Peyer's patch (tissue), 4 donors: ENCODE measurements around the gene NUDCD3. TPM values are rescaled to one million over a fixed set of nuclear protein-coding genes. Genes with fewer than 3 reads are reported as not detected.

Experiments used
- DNase-seq, 3 donors: peaks; one replicate each; pipeline ENCODE4 v3.0.0-alpha.2; 2017 to 2019
- H3K27ac ChIP-seq, 4 donors: fragments of 200-600 bp; sonication (generic); one replicate each; pipeline ENCODE4 v1.5.1; 2016 to 2019
- H3K27me3 ChIP-seq, 2 donors: fragments of 200-600 bp; sonication (generic); one replicate each; pipeline ENCODE4 v1.5.1; 2019
- H3K36me3 ChIP-seq, 3 donors: fragments of 200-600 bp; sonication (generic); one replicate each; pipeline ENCODE4 v1.5.1; 2016 to 2019
- H3K4me1 ChIP-seq, 4 donors: fragments of 200-600 bp; sonication (generic); one replicate each; pipeline ENCODE4 v1.5.1; 2016 to 2019
- H3K4me3 ChIP-seq, 4 donors: fragments of 200-600 bp; sonication (generic); 1 replicate in 3 of 4; 2 replicates in 1 of 4; pipeline ENCODE4 v1.5.1; 2016 to 2019; ENCODE audit warnings: mild to moderate bottlenecking in 1 of 4
- H3K9me3 ChIP-seq, 4 donors: fragments of 200-600 bp; sonication (generic); one replicate each; pipeline ENCODE4 v1.5.1; 2016 to 2019; ENCODE audit warnings: mild to moderate bottlenecking in 1 of 4
- CTCF ChIP-seq, 6 experiments: fragments of 450-650 bp in 4 of 6; fragments of 200-600 bp in 2 of 6; sonication (generic) in 1 of 6; IDR thresholded peaks; one replicate each; pipeline ENCODE4 v1.5.1; 2017 to 2019; ENCODE audit warnings: antibody characterized with exemption in 6 of 6, mild to moderate bottlenecking in 3 of 6, moderate library complexity in 1 of 6
- POLR2A ChIP-seq, 2 donors: fragments of 450-650 bp; IDR thresholded peaks; one replicate each; pipeline ENCODE4 v1.5.1; 2017; ENCODE audit warnings: antibody characterized with exemption in 2 of 2, mild to moderate bottlenecking in 2 of 2, moderate library complexity in 2 of 2
- total RNA-seq, 4 donors: library from RNA; depleted of rRNA; stranded (reverse); fragments of >200 nt; gene quantifications; one replicate each; pipeline ENCODE4 v1.1.0, GENCODE V29; 2016

The NUDCD3 gene
- total RNA-seq, 4 donors from 2014 or later = 32.9 to 61.9 (median 44.1) TPM

- Histone ChIP-seq H3K27ac (no peak overlapping the region), H3K9me3 (no peaks in the 10 kb centered on the region), H3K27me3 (no peaks in the 10 kb centered on the region), H3K4me3 (no peak overlapping the region), H3K4me1 (peaks cover 0 to 9% (median 0%) of the 10 kb centered on the region in 4 donors), H3K36me3 (peaks cover 0 to 68% (median 0%) of the 10 kb centered on the region in 3 donors)
- TF ChIP-seq CTCF (IDR thresholded peaks at IDR 0.05) (no peak), POLR2A (IDR thresholded peaks at IDR 0.05) (no peak)
- DNase-seq = no peak
These were observed 7.7 kb downstream of the NUDCD3 start for GRCh38 chr7:44482502-44483485.

- Histone ChIP-seq H3K27ac (no peak overlapping the region), H3K4me1 (no peaks in the 10 kb centered on the region), H3K27me3 (no peaks in the 10 kb centered on the region), H3K4me3 (no peak overlapping the region), H3K9me3 (no peaks in the 10 kb centered on the region), H3K36me3 (peaks cover 0 to 65% (median 0%) of the 10 kb centered on the region in 3 donors)
- DNase-seq = no peak
- TF ChIP-seq POLR2A (IDR thresholded peaks at IDR 0.05) = no peak
- TF ChIP-seq CTCF (IDR thresholded peaks at IDR 0.05) = no peak
These were observed 12.5 kb downstream of the NUDCD3 start for GRCh38 chr7:44477938-44478337.

GRCh38 chr7:44477063-44477830, 13.2 kb downstream of the NUDCD3 start:
- Histone ChIP-seq H3K4me1 (no peaks in the 10 kb centered on the region), H3K36me3 (peaks cover 0 to 58% (median 0%) of the 10 kb centered on the region in 3 donors), H3K9me3 (no peaks in the 10 kb centered on the region), H3K27me3 (no peaks in the 10 kb centered on the region), H3K4me3 (no peak overlapping the region), H3K27ac (peak overlapping the region in 1 of 4 donors; percentile 30)
- TF ChIP-seq POLR2A (IDR thresholded peaks at IDR 0.05) = no peak
- TF ChIP-seq CTCF (IDR thresholded peaks at IDR 0.05) = peak; percentile 74 to 92 (median 90)
- peak; percentile 50 to 73 (median 68) for DNase-seq

- Histone ChIP-seq H3K36me3 (peaks cover 0 to 49% (median 0%) of the 10 kb centered on the region in 3 donors), H3K4me1 (no peaks in the 10 kb centered on the region), H3K27me3 (no peaks in the 10 kb centered on the region), H3K27ac (peak overlapping the region in 1 of 4 donors; percentile 30), H3K9me3 (no peaks in the 10 kb centered on the region), H3K4me3 (no peak overlapping the region)
- TF ChIP-seq POLR2A (IDR thresholded peaks at IDR 0.05) (no peak), CTCF (IDR thresholded peaks at IDR 0.05) (no peak)
- DNase-seq = peak in 1 of 3 donors; percentile 49
These were observed 14.1 kb downstream of the NUDCD3 start for GRCh38 chr7:44476313-44476712.

GRCh38 chr7:44473295-44473694, 17.2 kb downstream of the NUDCD3 start:
- Histone ChIP-seq H3K36me3 (peaks cover 0 to 23% (median 0%) of the 10 kb centered on the region in 3 donors), H3K9me3 (no peaks in the 10 kb centered on the region), H3K27ac (peak overlapping the region in 1 of 4 donors; percentile 26), H3K27me3 (no peaks in the 10 kb centered on the region), H3K4me1 (no peaks in the 10 kb centered on the region), H3K4me3 (no peak overlapping the region)
- no peak for TF ChIP-seq CTCF (IDR thresholded peaks at IDR 0.05)
- TF ChIP-seq POLR2A (IDR thresholded peaks at IDR 0.05) = no peak
- DNase-seq = no peak
